ENCODE results near the gene MC1R. TPM values are rescaled to one million over a fixed set of nuclear protein-coding genes. Genes with fewer than 3 reads are reported as not detected.

MC1R gene
- total RNA-seq, 1 donor from 2014 or later, result 9.2 TPM

DNA sequence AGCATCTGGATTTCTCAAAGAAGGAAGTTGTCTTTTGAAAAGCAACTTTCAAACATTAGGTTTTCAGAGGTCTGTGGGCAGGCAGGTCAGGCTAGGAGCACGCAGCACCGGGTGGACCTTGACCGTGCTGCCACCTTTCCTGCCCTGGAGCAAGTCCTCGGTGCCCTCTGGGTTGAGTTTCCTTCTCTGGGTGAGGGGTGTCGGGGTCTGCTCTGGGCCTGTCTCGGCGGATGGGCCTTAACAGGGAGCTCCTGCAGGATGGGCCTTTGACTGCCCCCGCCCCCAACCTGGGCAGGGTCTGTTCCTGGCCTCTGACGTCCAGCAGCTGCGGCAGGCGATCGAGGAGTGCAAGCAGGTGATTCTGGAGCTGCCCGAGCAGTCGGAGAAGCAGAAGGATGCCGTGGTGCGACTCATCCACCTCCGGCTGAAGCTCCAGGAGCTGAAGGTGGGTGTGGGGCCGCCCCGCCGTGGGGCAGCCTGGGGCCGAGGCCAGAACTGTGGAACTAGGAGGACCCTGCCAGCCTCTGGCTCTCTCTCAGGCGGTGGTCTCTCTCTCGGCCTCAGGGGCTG is 38.6 kb downstream of the MC1R start:
- Mint-ChIP-seq H3K9me3 (ENCODE audit: unreplicated experiment) (no peaks in the 10 kb centered on the region), H3K36me3 (ENCODE audit: low read depth, unreplicated experiment) (peaks cover 28% of the 10 kb centered on the region), H3K4me3 (ENCODE audit: unreplicated experiment) (no peak overlapping the region), H3K27me3 (ENCODE audit: low read depth, unreplicated experiment) (no peaks in the 10 kb centered on the region), H3K4me1 (ENCODE audit: low read depth, unreplicated experiment) (peaks cover 4% of the 10 kb centered on the region), H3K27ac (ENCODE audit: unreplicated experiment) (peak overlapping the region; percentile 69)
- Histone ChIP-seq H3K36me3 (ENCODE audit: insufficient read depth, low read length) (peaks cover 14% of the 10 kb centered on the region), H3K9ac (ENCODE audit: low read length) (no peak overlapping the region), H3K4me1 (ENCODE audit: insufficient read depth, low read length) (no peaks in the 10 kb centered on the region), H4K20me1 (ENCODE audit: insufficient read depth, low read length) (peaks cover 29% of the 10 kb centered on the region), H2AFZ (ENCODE audit: low read depth, low read length) (no peak overlapping the region), H3K27me3 (ENCODE audit: insufficient read depth, low read length) (no peaks in the 10 kb centered on the region), H3K4me2 (ENCODE audit: low read length) (no peak overlapping the region), H3K79me2 (ENCODE audit: insufficient read depth, low read length) (peaks cover 18% of the 10 kb centered on the region), H3K4me3 (ENCODE audit: insufficient read depth, low read depth, low read length) (no peak overlapping the region), H3K27ac (ENCODE audit: low read depth, low read length) (no peak overlapping the region), H3K9me3 (ENCODE audit: insufficient read depth, low read depth, low read length) (no peaks in the 10 kb centered on the region)
- TF ChIP-seq EZH2 (IDR thresholded peaks at IDR 0.05; ENCODE audit: insufficient read depth, low read length), result no peak
- TF ChIP-seq, protein P1, sequence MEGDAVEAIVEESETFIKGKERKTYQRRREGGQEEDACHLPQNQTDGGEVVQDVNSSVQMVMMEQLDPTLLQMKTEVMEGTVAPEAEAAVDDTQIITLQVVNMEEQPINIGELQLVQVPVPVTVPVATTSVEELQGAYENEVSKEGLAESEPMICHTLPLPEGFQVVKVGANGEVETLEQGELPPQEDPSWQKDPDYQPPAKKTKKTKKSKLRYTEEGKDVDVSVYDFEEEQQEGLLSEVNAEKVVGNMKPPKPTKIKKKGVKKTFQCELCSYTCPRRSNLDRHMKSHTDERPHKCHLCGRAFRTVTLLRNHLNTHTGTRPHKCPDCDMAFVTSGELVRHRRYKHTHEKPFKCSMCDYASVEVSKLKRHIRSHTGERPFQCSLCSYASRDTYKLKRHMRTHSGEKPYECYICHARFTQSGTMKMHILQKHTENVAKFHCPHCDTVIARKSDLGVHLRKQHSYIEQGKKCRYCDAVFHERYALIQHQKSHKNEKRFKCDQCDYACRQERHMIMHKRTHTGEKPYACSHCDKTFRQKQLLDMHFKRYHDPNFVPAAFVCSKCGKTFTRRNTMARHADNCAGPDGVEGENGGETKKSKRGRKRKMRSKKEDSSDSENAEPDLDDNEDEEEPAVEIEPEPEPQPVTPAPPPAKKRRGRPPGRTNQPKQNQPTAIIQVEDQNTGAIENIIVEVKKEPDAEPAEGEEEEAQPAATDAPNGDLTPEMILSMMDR (IDR thresholded peaks at IDR 0.05; ENCODE audit: insufficient read depth, low read depth, low read length), result no peak
- FAIRE-seq (no peak), DNase-seq (ENCODE audit: low read depth) (no peak)

DNA sequence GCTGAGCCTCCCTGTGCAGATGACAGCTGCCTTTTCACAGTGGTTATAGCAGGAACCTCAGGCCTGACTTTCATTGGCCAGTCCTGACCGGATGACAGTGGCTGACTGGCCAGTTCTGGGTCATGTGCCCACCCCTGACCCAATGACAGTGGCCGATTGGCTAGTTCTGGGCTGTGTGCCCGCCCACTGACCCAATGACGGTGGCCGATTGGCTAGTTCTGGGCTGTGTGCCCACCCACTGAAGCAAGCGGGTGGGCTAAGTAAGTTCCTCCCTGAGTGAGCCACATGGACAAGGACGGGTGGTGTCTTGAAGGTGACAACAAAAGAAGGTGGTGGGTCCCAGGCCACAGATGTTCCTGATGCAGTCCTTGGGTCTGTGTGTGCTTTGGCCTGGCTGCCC is 39.4 kb downstream of the MC1R start:
- Histone ChIP-seq H3K9me3 (ENCODE audit: insufficient read depth, low read depth, low read length) (no peaks in the 10 kb centered on the region), H3K79me2 (ENCODE audit: insufficient read depth, low read length) (peaks cover 10% of the 10 kb centered on the region), H3K4me1 (ENCODE audit: insufficient read depth, low read length) (no peaks in the 10 kb centered on the region), H3K4me2 (ENCODE audit: low read length) (no peak overlapping the region), H4K20me1 (ENCODE audit: insufficient read depth, low read length) (peaks cover 21% of the 10 kb centered on the region), H3K27me3 (ENCODE audit: insufficient read depth, low read length) (no peaks in the 10 kb centered on the region), H3K36me3 (ENCODE audit: insufficient read depth, low read length) (peaks cover 14% of the 10 kb centered on the region), H3K4me3 (ENCODE audit: insufficient read depth, low read depth, low read length) (no peak overlapping the region), H2AFZ (ENCODE audit: low read depth, low read length) (no peak overlapping the region), H3K27ac (ENCODE audit: low read depth, low read length) (no peak overlapping the region), H3K9ac (ENCODE audit: low read length) (no peak overlapping the region)
- no peak overlapping the region for H3K4me3 Mint-ChIP-seq (ENCODE audit: unreplicated experiment)
- peaks cover 28% of the 10 kb centered on the region for H3K36me3 Mint-ChIP-seq (ENCODE audit: low read depth, unreplicated experiment)
- FAIRE-seq, result no peak
- H3K27me3 Mint-ChIP-seq (ENCODE audit: low read depth, unreplicated experiment), result no peaks in the 10 kb centered on the region
- no peaks in the 10 kb centered on the region for H3K9me3 Mint-ChIP-seq (ENCODE audit: unreplicated experiment)
- peaks cover 4% of the 10 kb centered on the region for H3K4me1 Mint-ChIP-seq (ENCODE audit: low read depth, unreplicated experiment)
- no peak overlapping the region for H3K27ac Mint-ChIP-seq (ENCODE audit: unreplicated experiment)
- DNase-seq (ENCODE audit: low read depth), result no peak
- TF ChIP-seq EZH2 (IDR thresholded peaks at IDR 0.05; ENCODE audit: insufficient read depth, low read length), result no peak
- TF ChIP-seq, protein P1 (IDR thresholded peaks at IDR 0.05; ENCODE audit: insufficient read depth, low read depth, low read length), result no peak

DNA sequence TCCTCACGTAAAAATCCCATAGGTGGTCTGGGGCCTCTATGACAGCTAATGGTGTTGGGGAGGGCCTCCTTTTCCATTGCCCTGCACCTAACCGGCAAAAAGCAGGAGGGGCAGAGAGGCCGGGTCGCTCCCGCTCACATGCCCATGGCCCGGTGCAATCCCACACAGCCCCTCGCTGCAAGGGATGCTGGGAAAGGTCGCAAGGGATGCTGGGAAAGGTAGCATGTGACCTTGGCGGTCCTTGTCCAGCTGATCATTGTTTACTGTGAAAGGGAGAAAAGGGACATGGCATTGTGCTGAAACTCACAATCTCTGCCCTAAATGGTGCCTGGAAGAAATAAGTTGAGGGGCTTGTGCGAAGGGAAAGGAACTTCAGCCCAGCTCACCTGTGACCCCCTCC is 39.9 kb downstream of the MC1R start:
- Histone ChIP-seq H4K20me1 (ENCODE audit: insufficient read depth, low read length) (peaks cover 16% of the 10 kb centered on the region), H3K9ac (ENCODE audit: low read length) (no peak overlapping the region), H3K4me2 (ENCODE audit: low read length) (no peak overlapping the region), H3K27me3 (ENCODE audit: insufficient read depth, low read length) (no peaks in the 10 kb centered on the region), H3K27ac (ENCODE audit: low read depth, low read length) (no peak overlapping the region), H3K79me2 (ENCODE audit: insufficient read depth, low read length) (peaks cover 5% of the 10 kb centered on the region), H3K9me3 (ENCODE audit: insufficient read depth, low read depth, low read length) (no peaks in the 10 kb centered on the region), H3K4me3 (ENCODE audit: insufficient read depth, low read depth, low read length) (no peak overlapping the region), H3K4me1 (ENCODE audit: insufficient read depth, low read length) (no peaks in the 10 kb centered on the region), H2AFZ (ENCODE audit: low read depth, low read length) (no peak overlapping the region), H3K36me3 (ENCODE audit: insufficient read depth, low read length) (peaks cover 14% of the 10 kb centered on the region)
- Mint-ChIP-seq H3K27ac (ENCODE audit: unreplicated experiment) (no peak overlapping the region), H3K36me3 (ENCODE audit: low read depth, unreplicated experiment) (peaks cover 28% of the 10 kb centered on the region), H3K4me1 (ENCODE audit: low read depth, unreplicated experiment) (peaks cover 4% of the 10 kb centered on the region), H3K4me3 (ENCODE audit: unreplicated experiment) (no peak overlapping the region), H3K9me3 (ENCODE audit: unreplicated experiment) (no peaks in the 10 kb centered on the region), H3K27me3 (ENCODE audit: low read depth, unreplicated experiment) (no peaks in the 10 kb centered on the region)
- no peak for DNase-seq (ENCODE audit: low read depth)
- FAIRE-seq, result no peak
- TF ChIP-seq, protein P1 (IDR thresholded peaks at IDR 0.05; ENCODE audit: insufficient read depth, low read depth, low read length), result no peak
- TF ChIP-seq EZH2 (IDR thresholded peaks at IDR 0.05; ENCODE audit: insufficient read depth, low read length), result no peak
